PC-9 (cell line): ENCODE results near the gene SORBS1. TPM values are rescaled to one million over a fixed set of nuclear protein-coding genes. Genes with fewer than 3 reads are reported as not detected.

Experiments
- BruUV-seq: library from RNA; stranded (reverse); fragments of 400-500 nt; replicated peaks from 2 replicates; lab custom pipeline; 2021; lab: Mats Ljungman, UMichigan
- CTCF ChIA-PET: fragments of 300-600 bp; sonication (Branson Sonifier 250); formaldehyde crosslinking; loops from one replicate; lab custom pipeline; 2022; ENCODE audit warnings: antibody characterized with exemption; lab: Charles Lee
- POLR2A ChIA-PET: fragments of 300-600 bp; sonication (Branson Sonifier 250); formaldehyde crosslinking; loops from one replicate; lab custom pipeline; 2022; ENCODE audit warnings: antibody characterized with exemption; ENCODE audit not compliant: unreplicated experiment; lab: Charles Lee
- DNase-seq, 2 experiments: peaks; one replicate each; pipeline versions ENCODE4 v3.0.0 to v3.0.0-alpha.2; 2015 to 2022; ENCODE audit warnings: mixed read lengths in 1 of 2
- H2AFZ ChIP-seq: fragments of 200-600 bp; sonication (generic); 2 replicates; pipeline ENCODE4 v1.8.1; 2017; ENCODE audit warnings: antibody characterized with exemption
- H3F3A ChIP-seq: fragments of 200-600 bp; sonication (generic); 2 replicates; pipeline ENCODE4 v1.8.1; 2017; ENCODE audit warnings: antibody characterized with exemption, mild to moderate bottlenecking, low read depth; ENCODE audit not compliant: insufficient read depth
- H3K27ac ChIP-seq: fragments of 200-600 bp; sonication (generic); 2 replicates; pipeline ENCODE4 v1.6.1; 2016; ENCODE audit warnings: mixed run types
- H3K27me3 ChIP-seq: fragments of 200-600 bp; sonication (generic); 2 replicates; pipeline ENCODE4 v1.6.1; 2016; ENCODE audit warnings: low read depth, mixed run types; ENCODE audit not compliant: insufficient read depth
- H3K36me3 ChIP-seq: fragments of 200-600 bp; sonication (generic); 2 replicates; pipeline ENCODE4 v1.6.1; 2016; ENCODE audit warnings: low read depth, mixed run types
- H3K4me1 ChIP-seq: fragments of 200-600 bp; sonication (generic); replicated peaks from 2 replicates; pipeline ENCODE4 v1.6.1; 2016; ENCODE audit warnings: mixed run types; ENCODE audit not compliant: insufficient read depth
- H3K4me2 ChIP-seq: fragments of 200-600 bp; sonication (generic); 2 replicates; pipeline ENCODE4 v1.6.1; 2017; ENCODE audit warnings: mixed run types
- H3K4me3 ChIP-seq: fragments of 200-600 bp; sonication (generic); 2 replicates; pipeline ENCODE4 v1.6.1; 2016; ENCODE audit warnings: mixed run types
- H3K79me2 ChIP-seq: fragments of 200-600 bp; sonication (generic); 2 replicates; pipeline ENCODE4 v1.6.1; 2017; ENCODE audit warnings: low read depth, mixed run types
- H3K9me2 ChIP-seq: fragments of 200-600 bp; sonication (generic); 2 replicates; pipeline ENCODE4 v1.8.1; 2017; ENCODE audit warnings: mild to moderate bottlenecking; ENCODE audit not compliant: insufficient read depth
- H3K9me3 ChIP-seq: fragments of 200-600 bp; sonication (generic); 2 replicates; pipeline ENCODE4 v1.8.1; 2016; ENCODE audit warnings: low read depth; ENCODE audit not compliant: insufficient read depth
- H4K20me1 ChIP-seq: fragments of 200-600 bp; sonication (generic); 2 replicates; pipeline ENCODE4 v1.8.1; 2017; ENCODE audit not compliant: insufficient read depth
- CTCF ChIP-seq: fragments of 200-600 bp; sonication (generic); conservative IDR thresholded peaks from 2 replicates; pipeline ENCODE4 v1.6.1; 2017; ENCODE audit warnings: mixed run types, antibody characterized with exemption, mild to moderate bottlenecking, moderate library complexity
- EZH2 ChIP-seq: fragments of 200-600 bp; sonication (generic); IDR thresholded peaks from 2 replicates; pipeline ENCODE4 v1.8.0; 2017; ENCODE audit warnings: antibody characterized with exemption, low read depth
- intact Hi-C: fragments of 100-400 bp; cut with micrococcal nuclease; formaldehyde crosslinking; loops from one replicate; pipeline ENCODE4 v1.10.0; 2022; ENCODE audit not compliant: unreplicated experiment
- total RNA-seq: library from RNA; stranded (reverse); gene quantifications from 2 replicates; pipeline ENCODE4 v1.2.3, GENCODE V29; 2021

SORBS1 gene
- total RNA-seq, 1 experiment from 2014 or later, result 5.0 TPM

GRCh38 chr10:95277201-95277570, 284.0 kb downstream of the SORBS1 start:
- Histone ChIP-seq H3K36me3 (no peaks in the 10 kb centered on the region; the same call in 1 of the 2 replicates), H3K4me1 (peaks cover 22% of the 10 kb centered on the region), H3K27ac (no peak overlapping the region), H3F3A (peaks cover 14% of the 10 kb centered on the region; the same call in 1 of the 2 replicates), H4K20me1 (no peaks in the 10 kb centered on the region), H3K79me2 (peaks cover 88% of the 10 kb centered on the region), H3K4me3 (no peak overlapping the region), H3K9me3 (no peaks in the 10 kb centered on the region), H3K9me2 (no peaks in the 10 kb centered on the region), H3K27me3 (no peaks in the 10 kb centered on the region), H2AFZ (no peak overlapping the region), H3K4me2 (no peak overlapping the region)
- TF ChIP-seq CTCF (no peak), EZH2 (no peak)
- POLR2A ChIA-PET, result no interaction called here
- DNase-seq, result no peak
- intact Hi-C loops, result no loop called here
- no TSS peak for BruUV-seq
- CTCF ChIA-PET, result no interaction called here

GRCh38 chr10:95276367-95277200, 284.6 kb downstream of the SORBS1 start:
- Histone ChIP-seq H3K9me2 (no peaks in the 10 kb centered on the region), H3K79me2 (peaks cover 82% of the 10 kb centered on the region), H3F3A (peaks cover 14% of the 10 kb centered on the region; the same call in 1 of the 2 replicates), H3K27me3 (no peaks in the 10 kb centered on the region), H3K4me2 (no peak overlapping the region), H3K4me1 (peaks cover 22% of the 10 kb centered on the region), H3K36me3 (no peaks in the 10 kb centered on the region; the same call in 1 of the 2 replicates), H3K27ac (no peak overlapping the region), H3K9me3 (no peaks in the 10 kb centered on the region), H3K4me3 (no peak overlapping the region), H2AFZ (no peak overlapping the region), H4K20me1 (no peaks in the 10 kb centered on the region)
- intact Hi-C loops, result no loop called here
- CTCF ChIA-PET, result interaction anchor here (0.6 to 0.7 kb wide), 2 partner anchors 9 to 709 kb away, joined by 4 to 8 read pairs; no protein-coding TSS in a partner anchor
- POLR2A ChIA-PET, result interaction anchor here (0.7 kb wide), 1 partner anchor 32 kb away, joined by 6 read pairs; no protein-coding TSS in a partner anchor
- no peak for DNase-seq
- BruUV-seq, result no TSS peak
- TF ChIP-seq EZH2 (no peak), CTCF (no peak)

DNA sequence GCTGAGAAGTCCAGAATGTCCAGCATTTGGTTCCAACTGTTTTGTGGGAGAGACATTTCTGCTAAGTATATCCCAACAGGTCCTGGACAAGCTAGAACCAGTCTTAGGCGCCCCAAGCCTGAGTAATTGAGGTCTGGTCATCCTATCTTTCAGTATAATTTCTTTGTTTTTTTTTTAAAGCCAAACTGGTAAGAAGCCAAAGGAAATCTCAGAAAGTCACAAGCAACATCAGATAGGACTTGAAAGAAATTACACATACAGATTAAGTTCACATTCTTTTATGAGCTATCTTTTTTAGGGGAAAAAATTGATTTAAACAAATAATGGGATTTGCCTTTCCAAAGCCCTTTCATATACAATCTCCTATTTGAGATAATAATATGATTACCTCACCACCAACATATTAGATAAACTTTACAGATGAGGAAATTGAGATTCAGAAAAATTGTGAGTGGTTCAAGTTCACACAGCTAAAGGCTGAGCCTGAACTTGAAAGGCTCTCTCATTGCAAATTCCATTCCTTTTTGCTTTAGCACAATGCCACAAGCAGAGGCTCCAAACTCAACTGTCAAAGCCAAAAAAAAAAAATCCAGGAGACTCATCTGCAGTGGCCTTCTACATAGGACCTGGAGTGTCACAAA, 285.3 kb downstream of the SORBS1 start:
- H3K9me3 ChIP-seq, result no peaks in the 10 kb centered on the region
- BruUV-seq, result no TSS peak
- H3F3A ChIP-seq, result peaks cover 14% of the 10 kb centered on the region; the same call in 1 of the 2 replicates
- peaks cover 22% of the 10 kb centered on the region for H3K4me1 ChIP-seq
- H2AFZ ChIP-seq, result no peak overlapping the region
- H3K36me3 ChIP-seq, result no peaks in the 10 kb centered on the region
- TF ChIP-seq CTCF (no peak), EZH2 (no peak)
- H3K4me3 ChIP-seq, result no peak overlapping the region
- ChIA-PET CTCF (interaction anchor here (0.7 kb wide), 2 partner anchors 10 to 31 kb away, joined by 3 to 4 read pairs; no protein-coding TSS in a partner anchor), POLR2A (interaction anchor here (0.7 kb wide), 1 partner anchor 33 kb away, joined by 6 read pairs; no protein-coding TSS in a partner anchor)
- H3K79me2 ChIP-seq, result peaks cover 75% of the 10 kb centered on the region
- no peaks in the 10 kb centered on the region for H3K9me2 ChIP-seq
- H4K20me1 ChIP-seq, result no peaks in the 10 kb centered on the region
- intact Hi-C loops, result no loop called here
- no peak for DNase-seq
- H3K4me2 ChIP-seq, result no peak overlapping the region
- no peaks in the 10 kb centered on the region for H3K27me3 ChIP-seq
- H3K27ac ChIP-seq, result 0 out of 2 replicates have a peak overlapping the region, but pooled peaks have one; percentile 16
